GM21515 (cell line): Measurements from ENCODE around the gene DUSP2.
"Not testable (repeated sequence)": the region's sequence is repeated elsewhere in the genome, so short reads cannot be mapped to it uniquely, and the experiment has no call there.

Source experiments
- ATAC-seq: cut with Tn5 transposase; IDR thresholded peaks from one replicate; pipeline ENCODE4 v1.9.1; 2021; ENCODE audit not compliant: unreplicated experiment

Gene DUSP2

GRCh38 chr2:96147593-96148201, 2.5 kb upstream of the DUSP2 start:
- no peak for ATAC-seq

- ATAC-seq, result no peak
These were observed 1.8 kb upstream of the DUSP2 start for GRCh38 chr2:96146881-96147592.

GRCh38 chr2:96146153-96146880, 1.1 kb upstream of the DUSP2 start:
- peak; percentile 32 for ATAC-seq

- ATAC-seq, result no peak
These were observed 560 bp upstream of the DUSP2 start for GRCh38 chr2:96145848-96146152.

GRCh38 chr2:96144481-96145035, 682 bp downstream of the DUSP2 start:
- ATAC-seq, result peak; percentile 2

GRCh38 chr2:96143848-96144480, 1.3 kb downstream of the DUSP2 start:
- no peak for ATAC-seq

- ATAC-seq, result no peak
These were observed 1.9 kb downstream of the DUSP2 start for GRCh38 chr2:96143231-96143847.

- no peak for ATAC-seq
These were observed 2.8 kb downstream of the DUSP2 start for GRCh38 chr2:96142217-96143113.

- not testable (repeated sequence) for ATAC-seq
These were observed 3.6 kb downstream of the DUSP2 start for GRCh38 chr2:96141624-96141967.

- ATAC-seq, result no peak
These were observed 4.2 kb downstream of the DUSP2 start for GRCh38 chr2:96140941-96141623.

- ATAC-seq, result no peak
These were observed 6.0 kb downstream of the DUSP2 start for GRCh38 chr2:96139181-96139758.

- no peak for ATAC-seq
These were observed 6.8 kb downstream of the DUSP2 start, which contains the start of gene ASTL for GRCh38 chr2:96138179-96139145. TSS of gene ASTL (minus strand) at chr2:96138502. CDS start at chr2:96138436, 66 bp downstream.

GRCh38 chr2:96137321-96138178, 7.7 kb downstream of the DUSP2 start:
- ATAC-seq, result no peak

- ATAC-seq, result no peak
These were observed 9.0 kb downstream of the DUSP2 start for GRCh38 chr2:96136129-96136720.

- no peak for ATAC-seq
These were observed 9.6 kb downstream of the DUSP2 start for GRCh38 chr2:96135621-96136020.

- ATAC-seq, result no peak
These were observed 10.1 kb downstream of the DUSP2 start for GRCh38 chr2:96135171-96135570.

GRCh38 chr2:96134421-96134820, 10.8 kb downstream of the DUSP2 start:
- no peak for ATAC-seq
